NCI-H510A treated with DMSO at 0.1 percent for 48 hours (cell line): Measurements from ENCODE around the gene SLC16A9.
A peak's percentile ranks its signal among the peaks of the same experiment; 100 is the strongest.
"Not testable (repeated sequence)": the region's sequence is repeated elsewhere in the genome, so short reads cannot be mapped to it uniquely, and the experiment has no call there.

Experiments
- DNase-seq: peaks from one replicate; lab custom pipeline; 2025; lab: John Stamatoyannopoulos, UW

The SLC16A9 gene

GRCh38 chr10:59675812-59676211, 33.8 kb downstream of the SLC16A9 start:
- no peak for DNase-seq

- no peak for DNase-seq
These were observed 35.3 kb downstream of the SLC16A9 start for GRCh38 chr10:59674215-59674836.

GRCh38 chr10:59672150-59672875, 37.3 kb downstream of the SLC16A9 start:
- no peak for DNase-seq

- DNase-seq: no peak
These were observed 39.4 kb downstream of the SLC16A9 start for GRCh38 chr10:59670269-59670668.

GRCh38 chr10:59668096-59668495, 41.6 kb downstream of the SLC16A9 start:
- peak; percentile 52 for DNase-seq

GRCh38 chr10:59666310-59666709, 43.3 kb downstream of the SLC16A9 start:
- no peak for DNase-seq

GRCh38 chr10:59663213-59663612, 46.4 kb downstream of the SLC16A9 start:
- DNase-seq: not testable (repeated sequence)

GRCh38 chr10:59657724-59658123, 51.9 kb downstream of the SLC16A9 start:
- no peak for DNase-seq

GRCh38 chr10:59655309-59655708, 54.3 kb downstream of the SLC16A9 start:
- DNase-seq: no peak

- no peak for DNase-seq
These were observed 55.6 kb downstream of the SLC16A9 start for GRCh38 chr10:59654007-59654406.

GRCh38 chr10:59651902-59652301, 57.7 kb downstream of the SLC16A9 start:
- no peak for DNase-seq

- DNase-seq: no peak
These were observed 59.9 kb downstream of the SLC16A9 start for GRCh38 chr10:59649606-59650346.

- DNase-seq: no peak
These were observed 60.9 kb downstream of the SLC16A9 start for GRCh38 chr10:59648711-59649201.

- no peak for DNase-seq
These were observed 64.8 kb downstream of the SLC16A9 start for GRCh38 chr10:59644841-59645240.

- DNase-seq: not testable (repeated sequence)
These were observed 68.0 kb downstream of the SLC16A9 start for GRCh38 chr10:59641688-59642087.

GRCh38 chr10:59635502-59636290, 74.0 kb downstream of the SLC16A9 start:
- DNase-seq: no peak

GRCh38 chr10:59634102-59634501, 75.5 kb downstream of the SLC16A9 start:
- DNase-seq: no peak

- DNase-seq: no peak
These were observed 76.6 kb downstream of the SLC16A9 start for GRCh38 chr10:59633063-59633462.

- DNase-seq: no peak
These were observed 77.5 kb downstream of the SLC16A9 start for GRCh38 chr10:59631882-59632807.

GRCh38 chr10:59631237-59631636, 78.4 kb downstream of the SLC16A9 start:
- DNase-seq: no peak

GRCh38 chr10:59628965-59629364, 80.7 kb downstream of the SLC16A9 start:
- no peak for DNase-seq
